Fibroblast of lung (primary cell): ENCODE results near the gene SCMH1. TPM values are rescaled to one million over a fixed set of nuclear protein-coding genes. Genes with fewer than 3 reads are reported as not detected.

ENCODE experiments used
- DNase-seq, 2 donors: peaks; one replicate each; pipeline versions ENCODE4 v3.0.0 to v3.0.0-alpha.2; 2010; ENCODE audit warnings: low read depth in 2 of 2
- H2AFZ ChIP-seq: 2 replicates; pipeline ENCODE4 v1.5.1; 2012; ENCODE audit warnings: low read length, control low read depth, inconsistent platforms
- H3K27ac ChIP-seq: 2 replicates; pipeline ENCODE4 v1.5.1; 2011; ENCODE audit warnings: low read length, control low read depth; ENCODE audit not compliant: insufficient read depth
- H3K27me3 ChIP-seq: 2 replicates; pipeline ENCODE4 v1.5.1; 2011; ENCODE audit warnings: mild to moderate bottlenecking, low read length; ENCODE audit not compliant: control insufficient read depth, insufficient read depth
- H3K36me3 ChIP-seq: 2 replicates; pipeline ENCODE4 v1.5.1; 2011; ENCODE audit warnings: low read length; ENCODE audit not compliant: control insufficient read depth, insufficient read depth
- H3K4me1 ChIP-seq: 2 replicates; pipeline ENCODE4 v1.5.1; 2011; ENCODE audit warnings: low read length; ENCODE audit not compliant: control insufficient read depth, insufficient read depth; ENCODE audit errors: extremely low read depth
- H3K4me2 ChIP-seq: 2 replicates; pipeline ENCODE4 v1.5.1; 2011; ENCODE audit warnings: low read length, control low read depth; ENCODE audit not compliant: insufficient read depth; ENCODE audit errors: extremely low read depth
- H3K4me3 ChIP-seq, 4 experiments: fragments of 200-600 bp in 1 of 4; sonication (generic) in 1 of 4; replicated peaks in 1 of 4; 2 replicates each; pipeline ENCODE4 v1.5.1; 2011 to 2016; ENCODE audit warnings: low read length in 4 of 4, low read depth in 3 of 4, mild to moderate bottlenecking in 3 of 4, control low read depth in 2 of 4, inconsistent platforms in 1 of 4, mixed read lengths in 1 of 4; ENCODE audit not compliant: insufficient read depth in 1 of 4; ENCODE audit errors: control extremely low read depth in 1 of 4
- H3K79me2 ChIP-seq: 2 replicates; pipeline ENCODE4 v1.5.1; 2012; ENCODE audit warnings: mild to moderate bottlenecking, low read length, inconsistent platforms; ENCODE audit not compliant: control insufficient read depth, insufficient read depth
- H3K9ac ChIP-seq: 2 replicates; pipeline ENCODE4 v1.5.1; 2011; ENCODE audit warnings: mild to moderate bottlenecking, low read length, control low read depth; ENCODE audit not compliant: insufficient read depth
- H3K9me3 ChIP-seq: 2 replicates; pipeline ENCODE4 v1.5.1; 2012; ENCODE audit warnings: low read depth, low read length; ENCODE audit not compliant: control insufficient read depth, insufficient read depth
- H4K20me1 ChIP-seq: 2 replicates; pipeline ENCODE4 v1.5.1; 2011; ENCODE audit warnings: low read length; ENCODE audit not compliant: control insufficient read depth, insufficient read depth; ENCODE audit errors: extremely low read depth
- EZH2 ChIP-seq: IDR thresholded peaks from 2 replicates; pipeline ENCODE4 v1.5.1; 2012; ENCODE audit warnings: low read length, control low read depth, mild to moderate bottlenecking; ENCODE audit errors: missing control alignments
- polyA plus RNA-seq, 2 donors: library from polyadenylated mRNA; depleted of rRNA in 1 of 2; stranded (reverse) in 1 of 2; unstranded in 1 of 2; fragments of >200 nt; gene quantifications; 2 replicates each; pipeline ENCODE4 v1.2.1, GENCODE V29; 2011 to 2012; ENCODE audit warnings: missing spikeins in 1 of 2
- total RNA-seq: library from RNA; depleted of rRNA; stranded (reverse); fragments of >200 nt; gene quantifications from 2 replicates; pipeline ENCODE4 v1.2.1, GENCODE V29; 2014
- TF ChIP-seq, protein P1 (sequence below), 2 donors: IDR thresholded peaks in 1 of 2; conservative IDR thresholded peaks in 1 of 2; 1 replicate in 1 of 2; 2 replicates in 1 of 2; pipeline ENCODE4 v1.5.1; 2011 to 2012; ENCODE audit warnings: low read length in 2 of 2, control low read depth in 1 of 2, inconsistent platforms in 1 of 2, low read depth in 1 of 2, mild to moderate bottlenecking in 1 of 2

Gene SCMH1
- total and polyA plus RNA-seq, 2 donors (not counting 1 experiment from before 2014, with no cell fraction given) = 20.8 to 24.8 TPM

DNA sequence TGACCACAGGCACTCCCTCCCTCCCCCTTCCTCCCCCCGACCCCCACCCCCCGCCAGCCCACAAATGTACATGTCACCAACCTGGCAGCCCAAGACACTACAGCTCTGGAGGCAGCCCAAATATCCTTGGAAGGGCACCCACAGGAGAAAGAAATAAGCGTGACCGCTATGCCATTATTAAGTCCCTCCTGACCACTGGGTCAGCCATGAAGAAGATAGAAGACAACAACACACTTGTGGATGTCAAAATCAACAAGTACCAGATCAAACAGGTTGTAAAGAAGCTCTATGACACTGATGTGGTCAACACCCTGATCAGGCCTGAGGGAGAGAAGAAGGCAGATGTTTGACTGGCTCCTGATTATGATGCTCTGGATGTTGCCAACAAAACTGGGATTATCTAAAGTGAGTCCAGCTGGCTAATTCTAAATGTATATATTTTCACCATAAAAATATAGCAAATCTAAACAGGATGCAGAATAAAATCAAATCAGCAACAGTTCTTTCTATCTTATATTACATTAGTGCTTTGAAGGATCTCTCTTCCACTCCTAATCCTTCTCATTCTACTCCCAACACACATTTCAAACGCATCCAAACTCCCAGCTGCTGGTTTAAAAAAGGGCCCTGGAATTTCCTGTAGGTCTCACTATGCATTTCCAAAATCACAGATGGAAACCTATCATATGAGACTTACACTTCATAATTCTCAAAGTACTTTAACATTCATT, 143.2 kb downstream of the SCMH1 start:
- H3K79me2 ChIP-seq = no peaks in the 10 kb centered on the region
- DNase-seq = no peak
- TF ChIP-seq EZH2 = no peak
- TF ChIP-seq, protein P1, sequence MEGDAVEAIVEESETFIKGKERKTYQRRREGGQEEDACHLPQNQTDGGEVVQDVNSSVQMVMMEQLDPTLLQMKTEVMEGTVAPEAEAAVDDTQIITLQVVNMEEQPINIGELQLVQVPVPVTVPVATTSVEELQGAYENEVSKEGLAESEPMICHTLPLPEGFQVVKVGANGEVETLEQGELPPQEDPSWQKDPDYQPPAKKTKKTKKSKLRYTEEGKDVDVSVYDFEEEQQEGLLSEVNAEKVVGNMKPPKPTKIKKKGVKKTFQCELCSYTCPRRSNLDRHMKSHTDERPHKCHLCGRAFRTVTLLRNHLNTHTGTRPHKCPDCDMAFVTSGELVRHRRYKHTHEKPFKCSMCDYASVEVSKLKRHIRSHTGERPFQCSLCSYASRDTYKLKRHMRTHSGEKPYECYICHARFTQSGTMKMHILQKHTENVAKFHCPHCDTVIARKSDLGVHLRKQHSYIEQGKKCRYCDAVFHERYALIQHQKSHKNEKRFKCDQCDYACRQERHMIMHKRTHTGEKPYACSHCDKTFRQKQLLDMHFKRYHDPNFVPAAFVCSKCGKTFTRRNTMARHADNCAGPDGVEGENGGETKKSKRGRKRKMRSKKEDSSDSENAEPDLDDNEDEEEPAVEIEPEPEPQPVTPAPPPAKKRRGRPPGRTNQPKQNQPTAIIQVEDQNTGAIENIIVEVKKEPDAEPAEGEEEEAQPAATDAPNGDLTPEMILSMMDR (conservative IDR thresholded peaks at IDR 0.05 in 1 of 2, IDR thresholded peaks at IDR 0.05 in 1 of 2; ENCODE audit: low read depth in 1 of 2, low read length in 2 of 2) = no peak

DNA sequence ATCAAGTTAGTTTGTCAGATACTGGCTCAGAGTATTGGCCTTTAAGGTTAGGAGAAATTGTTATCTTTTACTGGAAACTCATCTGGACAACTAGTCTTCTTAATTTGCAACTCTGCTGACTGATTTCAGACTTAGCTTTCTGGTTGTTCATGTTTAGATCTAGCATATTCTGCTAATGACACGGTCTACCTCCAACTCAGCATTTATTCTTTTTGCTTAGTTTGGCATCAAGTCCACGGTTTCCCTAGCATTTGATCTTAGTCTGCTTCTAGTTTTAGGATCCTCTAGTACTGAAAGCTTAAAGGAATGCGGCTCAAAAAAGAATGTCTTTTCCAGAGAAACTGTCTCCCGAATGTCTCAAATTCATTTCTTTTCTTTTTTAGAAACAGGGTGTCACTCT, 145.0 kb downstream of the SCMH1 start:
- peaks cover 2% of the 10 kb centered on the region for H3K4me1 ChIP-seq
- no peaks in the 10 kb centered on the region for H3K79me2 ChIP-seq
- H3K9me3 ChIP-seq = no peaks in the 10 kb centered on the region
- no peak overlapping the region for H3K9ac ChIP-seq
- DNase-seq = peak; percentile 17 to 54
- H3K36me3 ChIP-seq = no peaks in the 10 kb centered on the region
- no peak overlapping the region for H2AFZ ChIP-seq
- no peak overlapping the region for H3K27ac ChIP-seq
- H3K4me3 ChIP-seq = no peak overlapping the region
- no peaks in the 10 kb centered on the region for H4K20me1 ChIP-seq
- no peaks in the 10 kb centered on the region for H3K27me3 ChIP-seq
- TF ChIP-seq EZH2 = no peak
- TF ChIP-seq, protein P1 (conservative IDR thresholded peaks at IDR 0.05 in 1 of 2, IDR thresholded peaks at IDR 0.05 in 1 of 2; ENCODE audit: low read depth in 1 of 2, low read length in 2 of 2) = no peak
- H3K4me2 ChIP-seq = no peak overlapping the region

More for the DNA sequence above, 143.2 kb downstream of the SCMH1 start:
- peaks cover 8% of the 10 kb centered on the region for H3K4me1 ChIP-seq
- H3K4me3 ChIP-seq = no peak overlapping the region
- no peak overlapping the region for H3K4me2 ChIP-seq
- no peak overlapping the region for H3K27ac ChIP-seq
- H2AFZ ChIP-seq = no peak overlapping the region
- H3K9ac ChIP-seq = no peak overlapping the region
- H3K27me3 ChIP-seq = no peaks in the 10 kb centered on the region
- H3K9me3 ChIP-seq = no peaks in the 10 kb centered on the region
- H4K20me1 ChIP-seq = no peaks in the 10 kb centered on the region
- H3K36me3 ChIP-seq = no peaks in the 10 kb centered on the region

DNA sequence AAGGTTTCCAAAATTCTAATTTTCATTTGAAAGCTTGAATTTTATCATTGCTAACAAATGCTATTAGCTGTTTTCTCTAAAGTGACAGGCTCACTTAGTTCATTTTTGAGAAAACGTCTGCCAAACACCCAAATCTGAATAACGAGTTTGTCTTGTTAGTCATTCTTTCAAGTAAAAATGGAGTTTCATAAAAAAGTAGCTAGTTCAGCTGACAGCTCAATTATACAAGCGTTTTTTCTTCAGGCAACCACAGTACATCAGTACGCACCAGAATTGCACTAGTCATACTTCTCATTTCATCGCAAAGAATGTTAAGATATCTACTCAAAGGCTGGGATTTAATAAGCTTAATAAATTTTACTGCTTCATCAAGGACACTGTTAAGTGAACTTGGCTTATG, 148.3 kb downstream of the SCMH1 start:
- no peak overlapping the region for H2AFZ ChIP-seq
- no peaks in the 10 kb centered on the region for H3K4me1 ChIP-seq
- no peaks in the 10 kb centered on the region for H4K20me1 ChIP-seq
- no peaks in the 10 kb centered on the region for H3K36me3 ChIP-seq
- no peaks in the 10 kb centered on the region for H3K9me3 ChIP-seq
- TF ChIP-seq, protein P1 (conservative IDR thresholded peaks at IDR 0.05 in 1 of 2, IDR thresholded peaks at IDR 0.05 in 1 of 2; ENCODE audit: low read depth in 1 of 2, low read length in 2 of 2) = no peak
- TF ChIP-seq EZH2 = no peak
- H3K9ac ChIP-seq = no peak overlapping the region
- H3K4me3 ChIP-seq = no peak overlapping the region
- H3K27me3 ChIP-seq = no peaks in the 10 kb centered on the region
- no peak overlapping the region for H3K4me2 ChIP-seq
- H3K79me2 ChIP-seq = no peaks in the 10 kb centered on the region
- DNase-seq = peak in 1 of 2 donors; percentile 67
- H3K27ac ChIP-seq = no peak overlapping the region
